Brain microvascular endothelial cell (primary cell): ENCODE results near the gene NME9.

Experiments
- DNase-seq: peaks from one replicate; pipeline ENCODE4 v3.0.0-alpha.2; 2020
- H3K27ac ChIP-seq: fragments of 250-450 bp; sonication (Bioruptor Pico); 2 replicates; pipeline ENCODE4 v1.5.1; 2020; ENCODE audit warnings: mild to moderate bottlenecking, moderate library complexity
- H3K27me3 ChIP-seq: fragments of 250-450 bp; sonication (Bioruptor Pico); replicated peaks from 2 replicates; pipeline ENCODE4 v1.5.1; 2020; ENCODE audit warnings: mild to moderate bottlenecking
- H3K36me3 ChIP-seq: fragments of 250-450 bp; sonication (Bioruptor Pico); replicated peaks from 2 replicates; pipeline ENCODE4 v1.5.1; 2020; ENCODE audit warnings: mild to moderate bottlenecking
- H3K4me3 ChIP-seq: 2 replicates; pipeline ENCODE4 v1.5.1; 2011; ENCODE audit warnings: low read depth, mild to moderate bottlenecking, control low read depth, low read length, moderate library complexity
- in situ Hi-C: cut with HindIII; loops from 2 replicates; pipeline ENCODE4 v1.10.0; 2017; ENCODE audit warnings: low sequenced_read_pairs, low pct_ligation_motif_present
- TF ChIP-seq, protein P1 (sequence below): IDR thresholded peaks from 2 replicates; pipeline ENCODE4 v1.5.1; 2011; ENCODE audit warnings: low read depth, mild to moderate bottlenecking, moderate library complexity, low read length, control low read depth, inconsistent platforms; ENCODE audit errors: missing control alignments

NME9 gene

GRCh38 chr3:138370321-138370720 is 40.7 kb upstream of the NME9 start:
- TF ChIP-seq, protein P1, sequence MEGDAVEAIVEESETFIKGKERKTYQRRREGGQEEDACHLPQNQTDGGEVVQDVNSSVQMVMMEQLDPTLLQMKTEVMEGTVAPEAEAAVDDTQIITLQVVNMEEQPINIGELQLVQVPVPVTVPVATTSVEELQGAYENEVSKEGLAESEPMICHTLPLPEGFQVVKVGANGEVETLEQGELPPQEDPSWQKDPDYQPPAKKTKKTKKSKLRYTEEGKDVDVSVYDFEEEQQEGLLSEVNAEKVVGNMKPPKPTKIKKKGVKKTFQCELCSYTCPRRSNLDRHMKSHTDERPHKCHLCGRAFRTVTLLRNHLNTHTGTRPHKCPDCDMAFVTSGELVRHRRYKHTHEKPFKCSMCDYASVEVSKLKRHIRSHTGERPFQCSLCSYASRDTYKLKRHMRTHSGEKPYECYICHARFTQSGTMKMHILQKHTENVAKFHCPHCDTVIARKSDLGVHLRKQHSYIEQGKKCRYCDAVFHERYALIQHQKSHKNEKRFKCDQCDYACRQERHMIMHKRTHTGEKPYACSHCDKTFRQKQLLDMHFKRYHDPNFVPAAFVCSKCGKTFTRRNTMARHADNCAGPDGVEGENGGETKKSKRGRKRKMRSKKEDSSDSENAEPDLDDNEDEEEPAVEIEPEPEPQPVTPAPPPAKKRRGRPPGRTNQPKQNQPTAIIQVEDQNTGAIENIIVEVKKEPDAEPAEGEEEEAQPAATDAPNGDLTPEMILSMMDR = no peak
- H3K4me3 ChIP-seq = no peak overlapping the region
- DNase-seq = no peak
- in situ Hi-C loops = no loop called here
- H3K36me3 ChIP-seq = no peaks in the 10 kb centered on the region
- H3K27me3 ChIP-seq = no peaks in the 10 kb centered on the region
- H3K27ac ChIP-seq = no peak overlapping the region

GRCh38 chr3:138369151-138369900 is 39.7 kb upstream of the NME9 start:
- no peaks in the 10 kb centered on the region for H3K27me3 ChIP-seq
- no peaks in the 10 kb centered on the region for H3K36me3 ChIP-seq
- H3K4me3 ChIP-seq = no peak overlapping the region
- in situ Hi-C loops = no loop called here
- TF ChIP-seq, protein P1 = no peak
- no peak for DNase-seq
- H3K27ac ChIP-seq = no peak overlapping the region

DNA sequence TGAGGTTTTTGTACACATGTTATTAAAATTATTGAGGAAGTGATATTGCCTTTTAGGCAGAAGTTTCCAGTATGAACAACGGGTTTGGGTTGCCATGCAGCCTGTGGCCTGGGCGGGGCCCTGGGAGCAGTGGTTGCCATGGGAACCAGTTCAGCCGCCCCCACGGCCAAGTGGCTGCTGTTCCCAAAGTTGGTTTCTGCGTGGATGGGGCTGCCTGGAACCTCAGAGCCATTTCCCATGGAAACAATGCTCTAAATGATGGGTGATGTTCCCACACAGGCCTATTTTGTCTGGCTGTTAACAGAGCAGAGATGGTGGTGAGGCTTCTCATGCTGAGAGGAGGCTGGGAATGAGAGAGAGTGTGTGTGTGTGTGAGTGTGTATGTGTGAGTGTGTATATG is 38.3 kb upstream of the NME9 start:
- H3K4me3 ChIP-seq = no peak overlapping the region

DNA sequence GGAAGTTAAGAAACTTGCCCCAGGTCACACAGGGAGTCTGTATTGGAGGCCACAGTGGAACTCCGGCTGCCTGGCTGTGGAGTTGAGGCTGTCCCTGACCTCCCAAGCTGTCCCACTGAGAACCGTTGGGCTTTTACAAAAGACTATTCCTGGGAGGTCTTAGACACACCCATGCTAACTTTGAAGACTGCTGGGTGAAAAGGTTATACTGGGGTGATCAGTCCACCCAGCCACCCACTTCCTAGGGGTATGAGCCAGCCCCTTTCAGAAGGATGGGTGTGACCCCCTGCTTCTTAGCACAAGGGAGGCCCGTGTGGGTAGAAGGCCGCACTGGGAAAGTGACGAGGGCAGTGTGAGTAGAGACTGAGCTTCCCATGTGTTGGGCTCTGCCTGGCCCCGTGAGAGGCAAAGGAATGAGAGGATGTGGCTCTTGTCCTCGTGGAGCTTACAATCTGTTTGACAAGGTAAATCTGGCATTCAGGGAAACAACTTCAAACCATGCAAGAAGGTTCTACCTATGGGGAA is 37.7 kb upstream of the NME9 start:
- TF ChIP-seq, protein P1 = no peak
- Histone ChIP-seq H3K36me3 (no peaks in the 10 kb centered on the region), H3K4me3 (no peak overlapping the region), H3K27ac (no peak overlapping the region), H3K27me3 (no peaks in the 10 kb centered on the region)
- DNase-seq = no peak
- in situ Hi-C loops = no loop called here

More for the DNA sequence above, 38.3 kb upstream of the NME9 start:
- TF ChIP-seq, protein P1 = no peak
- no peaks in the 10 kb centered on the region for H3K27me3 ChIP-seq
- H3K36me3 ChIP-seq = no peaks in the 10 kb centered on the region
- DNase-seq = no peak
- no peak overlapping the region for H3K27ac ChIP-seq
- in situ Hi-C loops = no loop called here

GRCh38 chr3:138366006-138366759 is 36.5 kb upstream of the NME9 start:
- H3K36me3 ChIP-seq = no peaks in the 10 kb centered on the region
- H3K4me3 ChIP-seq = no peak overlapping the region
- DNase-seq = no peak
- TF ChIP-seq, protein P1 = no peak
- H3K27me3 ChIP-seq = no peaks in the 10 kb centered on the region
- in situ Hi-C loops = no loop called here
- H3K27ac ChIP-seq = no peak overlapping the region
